Mesothelial cell of epicardium (in vitro differentiated cells): ENCODE data around the gene OSGEP. TPM values are rescaled to one million over a fixed set of nuclear protein-coding genes. Genes with fewer than 3 reads are reported as not detected.

Experiments used
- DNase-seq, 2 experiments: peaks; one replicate each; pipeline ENCODE4 v3.0.0; 2021; ENCODE audit warnings: low spot score in 2 of 2; ENCODE audit not compliant: unreplicated experiment in 2 of 2
- H3K27ac Mint-ChIP-seq: 2 replicates; pipeline ENCODE4 v1.8.0; 2021; ENCODE audit warnings: mixed read lengths
- H3K27me3 Mint-ChIP-seq: 2 replicates; pipeline ENCODE4 v1.8.0; 2021; ENCODE audit warnings: low read depth, mixed read lengths
- H3K36me3 Mint-ChIP-seq: 2 replicates; pipeline ENCODE4 v1.8.0; 2021; ENCODE audit warnings: mixed read lengths
- H3K4me1 Mint-ChIP-seq: 2 replicates; pipeline ENCODE4 v1.8.0; 2021; ENCODE audit warnings: mixed read lengths
- H3K4me3 Mint-ChIP-seq: 2 replicates; pipeline ENCODE4 v1.8.0; 2021; ENCODE audit warnings: mild to moderate bottlenecking, moderate library complexity, mixed read lengths
- H3K9me3 Mint-ChIP-seq: 2 replicates; pipeline ENCODE4 v1.8.0; 2021; ENCODE audit warnings: mixed read lengths
- total RNA-seq: library from RNA; stranded (reverse); gene quantifications from 3 replicates; pipeline ENCODE4 v1.2.1, GENCODE V29; 2021
- TF ChIP-seq, protein P1 (sequence below): fragments of 200-600 bp; sonication (generic); IDR thresholded peaks from one replicate; pipeline ENCODE4 v1.5.0; 2021; ENCODE audit warnings: antibody characterized with exemption; ENCODE audit not compliant: unreplicated experiment

OSGEP gene
- total RNA-seq, 1 donor from 2014 or later: 67.0 TPM

DNA sequence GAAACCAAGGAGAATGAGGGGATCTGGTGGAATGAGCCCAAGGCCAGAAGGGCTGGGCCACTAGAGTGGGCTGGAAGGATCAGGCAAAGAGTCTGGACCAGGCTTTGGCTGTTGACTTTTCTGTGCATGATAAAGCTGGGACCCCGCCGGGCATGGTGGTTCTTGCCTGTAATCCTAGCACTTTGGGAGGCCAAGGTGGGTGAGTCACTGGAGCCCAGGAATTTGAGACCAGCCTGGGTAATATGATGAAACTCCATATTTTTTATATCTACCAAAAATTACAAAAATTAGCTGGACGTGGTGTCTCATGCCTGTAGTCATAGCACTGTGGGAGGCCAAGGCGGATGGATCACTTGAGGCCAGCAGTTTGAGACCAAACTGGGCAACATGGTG, 18.3 kb downstream of the OSGEP start:
- H3K27me3 Mint-ChIP-seq: peaks cover 40% of the 10 kb centered on the region
- no peaks in the 10 kb centered on the region for H3K9me3 Mint-ChIP-seq
- no peak overlapping the region for H3K27ac Mint-ChIP-seq
- H3K36me3 Mint-ChIP-seq: no peaks in the 10 kb centered on the region
- H3K4me1 Mint-ChIP-seq: no peaks in the 10 kb centered on the region
- no peak overlapping the region for H3K4me3 Mint-ChIP-seq
- TF ChIP-seq, protein P1, sequence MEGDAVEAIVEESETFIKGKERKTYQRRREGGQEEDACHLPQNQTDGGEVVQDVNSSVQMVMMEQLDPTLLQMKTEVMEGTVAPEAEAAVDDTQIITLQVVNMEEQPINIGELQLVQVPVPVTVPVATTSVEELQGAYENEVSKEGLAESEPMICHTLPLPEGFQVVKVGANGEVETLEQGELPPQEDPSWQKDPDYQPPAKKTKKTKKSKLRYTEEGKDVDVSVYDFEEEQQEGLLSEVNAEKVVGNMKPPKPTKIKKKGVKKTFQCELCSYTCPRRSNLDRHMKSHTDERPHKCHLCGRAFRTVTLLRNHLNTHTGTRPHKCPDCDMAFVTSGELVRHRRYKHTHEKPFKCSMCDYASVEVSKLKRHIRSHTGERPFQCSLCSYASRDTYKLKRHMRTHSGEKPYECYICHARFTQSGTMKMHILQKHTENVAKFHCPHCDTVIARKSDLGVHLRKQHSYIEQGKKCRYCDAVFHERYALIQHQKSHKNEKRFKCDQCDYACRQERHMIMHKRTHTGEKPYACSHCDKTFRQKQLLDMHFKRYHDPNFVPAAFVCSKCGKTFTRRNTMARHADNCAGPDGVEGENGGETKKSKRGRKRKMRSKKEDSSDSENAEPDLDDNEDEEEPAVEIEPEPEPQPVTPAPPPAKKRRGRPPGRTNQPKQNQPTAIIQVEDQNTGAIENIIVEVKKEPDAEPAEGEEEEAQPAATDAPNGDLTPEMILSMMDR: no peak
- DNase-seq: no peak

DNA sequence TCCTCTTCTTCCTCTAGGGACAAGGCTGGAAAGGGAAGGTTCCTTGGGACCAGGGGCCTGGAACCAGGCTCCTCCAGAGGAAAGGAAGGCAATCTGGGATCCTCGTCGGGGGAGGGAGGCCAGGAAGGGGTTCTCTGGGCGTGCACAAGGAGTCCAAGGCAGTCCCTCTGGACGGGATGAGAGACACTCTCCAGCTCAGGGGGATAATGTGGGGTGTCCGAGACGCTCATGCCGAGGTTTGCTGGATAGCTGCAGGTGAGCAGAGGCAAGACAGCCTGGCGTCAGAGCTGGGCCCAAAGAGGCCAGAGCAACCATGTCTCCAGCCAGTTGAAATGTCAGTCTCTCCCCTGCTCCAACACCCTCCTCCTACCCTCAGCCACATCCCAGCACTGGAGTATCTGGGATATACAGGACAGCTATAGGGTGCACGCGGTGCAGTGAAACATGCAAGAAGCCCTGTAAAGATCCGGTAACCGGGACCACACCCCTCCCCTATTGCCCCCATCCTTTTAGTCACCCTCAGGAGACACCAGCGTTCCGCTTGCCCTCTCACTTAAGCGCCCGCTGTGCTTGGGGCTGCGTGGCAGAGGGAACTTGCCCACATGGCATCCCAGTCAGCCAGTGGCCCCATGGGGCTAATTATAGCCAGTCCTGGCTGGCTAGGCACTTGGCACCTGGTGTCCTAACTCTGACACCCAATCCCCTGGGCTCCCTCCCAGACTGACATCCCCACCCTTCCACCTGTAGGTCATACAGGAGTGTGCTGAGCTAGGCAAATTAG, 18.8 kb downstream of the OSGEP start, which contains the start of gene KLHL33:
Gene KLHL33, minus strand, starts transcription at position 585 of the 781 bp plus-strand sequence. Its CDS starts 355 bp downstream, at position 230.
- Mint-ChIP-seq H3K4me1 (no peaks in the 10 kb centered on the region), H3K27ac (no peak within 1 kb of the TSS), H3K27me3 (peaks cover 40% of the 10 kb centered on the region), H3K36me3 (no peaks in the 10 kb centered on the region), H3K4me3 (peak within 1 kb of the TSS; percentile 37), H3K9me3 (no peaks in the 10 kb centered on the region)
- TF ChIP-seq, protein P1: no peak
- no peak for DNase-seq

DNA sequence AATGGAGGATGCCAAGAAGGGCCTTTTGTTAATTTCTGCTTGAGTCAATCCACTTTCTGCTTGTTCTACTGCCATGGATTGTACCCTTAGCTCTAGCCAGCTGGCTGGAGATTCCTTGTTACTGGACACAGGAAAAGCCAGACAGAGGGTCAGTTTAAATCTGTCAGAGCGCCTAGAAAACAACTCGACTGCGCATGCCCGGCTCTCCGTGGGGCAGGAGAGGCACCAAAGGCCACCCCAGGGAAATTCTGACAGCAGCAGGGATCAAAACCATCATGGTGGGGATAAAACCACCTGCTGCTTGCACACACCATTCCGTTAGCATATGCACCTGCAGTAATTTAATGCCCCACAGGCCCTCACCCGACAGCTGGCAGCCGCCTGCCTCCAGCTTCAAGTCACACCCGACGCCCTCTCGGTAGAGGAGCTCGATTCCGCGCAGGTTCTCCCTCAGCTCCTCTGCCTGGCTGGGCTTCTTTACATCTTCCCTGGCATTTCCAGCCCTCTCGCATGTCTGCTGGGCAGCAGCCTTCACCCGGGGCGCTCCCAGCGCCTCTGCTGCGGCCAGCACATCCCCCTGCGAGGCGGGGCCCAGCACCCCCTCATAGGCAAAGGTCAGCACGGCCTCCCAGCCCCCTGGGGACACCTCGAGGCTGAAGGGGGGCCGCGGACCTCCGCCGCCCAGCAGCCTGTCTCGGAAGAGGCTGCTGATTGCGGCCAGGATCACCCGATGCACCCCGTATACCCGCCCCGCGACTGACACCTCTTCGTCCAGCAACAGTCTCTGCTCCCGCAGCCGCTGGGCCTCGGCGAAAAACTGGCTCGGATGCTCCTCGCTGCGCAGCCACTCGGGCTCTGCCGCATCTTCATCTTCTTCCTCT, 19.7 kb downstream of the OSGEP start:
- Mint-ChIP-seq H3K27ac (no peak overlapping the region), H3K9me3 (no peaks in the 10 kb centered on the region), H3K4me1 (no peaks in the 10 kb centered on the region), H3K4me3 (peak overlapping the region; percentile 37), H3K36me3 (no peaks in the 10 kb centered on the region), H3K27me3 (peaks cover 39% of the 10 kb centered on the region)
- no peak for DNase-seq
- TF ChIP-seq, protein P1: no peak

GRCh38 chr14:20429801-20430669, 24.6 kb downstream of the OSGEP start:
- Mint-ChIP-seq H3K9me3 (no peaks in the 10 kb centered on the region), H3K36me3 (no peaks in the 10 kb centered on the region), H3K27me3 (peaks cover 5% of the 10 kb centered on the region), H3K4me1 (no peaks in the 10 kb centered on the region), H3K4me3 (no peak overlapping the region), H3K27ac (no peak overlapping the region)
- TF ChIP-seq, protein P1: no peak
- DNase-seq: no peak

DNA sequence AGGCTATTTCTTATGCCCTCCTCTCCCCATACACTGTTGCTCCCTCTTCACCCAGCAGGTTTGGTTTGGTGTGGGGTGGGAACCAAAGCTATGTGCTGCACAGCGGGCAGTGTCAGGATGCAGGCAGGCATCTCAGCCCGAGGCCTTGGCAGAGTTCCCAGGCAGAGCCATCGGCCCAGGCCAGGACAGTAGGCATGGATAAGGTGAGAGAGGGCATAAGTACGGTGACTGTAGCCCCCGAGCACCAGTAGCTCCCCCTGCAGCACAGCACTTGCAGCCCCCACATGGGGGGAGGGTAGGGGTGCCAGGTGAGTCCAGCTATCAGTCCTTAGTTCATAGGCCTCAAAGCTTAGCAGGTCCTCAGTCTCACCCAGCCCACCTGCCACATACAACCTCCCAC, 25.8 kb downstream of the OSGEP start:
- no peak overlapping the region for H3K27ac Mint-ChIP-seq
- peaks cover 2% of the 10 kb centered on the region for H3K27me3 Mint-ChIP-seq
- no peak overlapping the region for H3K4me3 Mint-ChIP-seq
- no peaks in the 10 kb centered on the region for H3K36me3 Mint-ChIP-seq
- no peaks in the 10 kb centered on the region for H3K9me3 Mint-ChIP-seq
- no peaks in the 10 kb centered on the region for H3K4me1 Mint-ChIP-seq
- DNase-seq: no peak
- TF ChIP-seq, protein P1: no peak
